GM12873 (cell line): ENCODE data around the gene MAF.

Experiments used
- CTCF ChIP-seq: IDR thresholded peaks from 2 replicates; pipeline ENCODE4 v1.5.1; 2012; ENCODE audit warnings: low read depth, mild to moderate bottlenecking, moderate library complexity, low read length, control low read depth; ENCODE audit not compliant: insufficient read depth; ENCODE audit errors: missing control alignments

MAF gene

GRCh38 chr16:79589601-79590102 lies 10.9 kb downstream of the MAF start:
- TF ChIP-seq CTCF, result no peak

GRCh38 chr16:79587897-79588296 lies 12.6 kb downstream of the MAF start:
- no peak for TF ChIP-seq CTCF

DNA sequence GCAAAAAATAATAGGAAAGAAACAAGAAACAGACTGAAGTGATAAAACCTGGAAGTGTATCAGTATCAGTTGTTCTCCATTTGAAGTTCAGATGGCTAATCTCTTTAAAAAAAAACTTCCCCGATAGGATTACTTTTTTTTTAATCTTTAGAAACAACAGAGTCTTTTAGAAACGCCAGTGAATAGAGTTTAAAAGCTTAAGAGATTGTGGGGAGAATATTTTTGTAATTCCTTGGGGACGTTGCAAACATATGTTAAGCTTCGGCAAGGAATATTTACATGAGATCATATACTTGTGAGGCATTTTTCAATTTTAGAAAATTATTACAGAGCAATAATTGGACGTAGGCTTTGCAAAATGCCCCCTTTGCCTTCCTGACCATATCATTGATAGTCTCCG lies 13.2 kb downstream of the MAF start:
- TF ChIP-seq CTCF, result no peak

DNA sequence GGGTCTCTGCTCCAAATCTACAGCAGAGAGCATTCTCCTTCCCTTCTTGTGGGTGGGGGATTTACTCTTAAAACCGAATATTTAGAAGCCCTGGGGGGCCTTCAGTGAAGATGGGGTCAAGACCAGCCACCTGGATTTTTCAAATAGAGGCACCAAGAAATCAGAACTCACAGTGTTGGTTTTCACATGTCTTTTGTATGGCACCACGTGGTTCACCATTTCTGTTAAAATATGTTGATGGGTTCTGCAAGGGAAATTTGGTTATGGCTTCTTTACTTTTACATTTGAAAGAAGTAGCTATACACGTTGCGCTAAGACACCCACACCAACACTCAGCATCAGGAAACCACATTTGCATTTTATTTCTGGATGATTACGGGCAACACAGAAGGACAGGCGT lies 17.7 kb downstream of the MAF start:
- no peak for TF ChIP-seq CTCF

DNA sequence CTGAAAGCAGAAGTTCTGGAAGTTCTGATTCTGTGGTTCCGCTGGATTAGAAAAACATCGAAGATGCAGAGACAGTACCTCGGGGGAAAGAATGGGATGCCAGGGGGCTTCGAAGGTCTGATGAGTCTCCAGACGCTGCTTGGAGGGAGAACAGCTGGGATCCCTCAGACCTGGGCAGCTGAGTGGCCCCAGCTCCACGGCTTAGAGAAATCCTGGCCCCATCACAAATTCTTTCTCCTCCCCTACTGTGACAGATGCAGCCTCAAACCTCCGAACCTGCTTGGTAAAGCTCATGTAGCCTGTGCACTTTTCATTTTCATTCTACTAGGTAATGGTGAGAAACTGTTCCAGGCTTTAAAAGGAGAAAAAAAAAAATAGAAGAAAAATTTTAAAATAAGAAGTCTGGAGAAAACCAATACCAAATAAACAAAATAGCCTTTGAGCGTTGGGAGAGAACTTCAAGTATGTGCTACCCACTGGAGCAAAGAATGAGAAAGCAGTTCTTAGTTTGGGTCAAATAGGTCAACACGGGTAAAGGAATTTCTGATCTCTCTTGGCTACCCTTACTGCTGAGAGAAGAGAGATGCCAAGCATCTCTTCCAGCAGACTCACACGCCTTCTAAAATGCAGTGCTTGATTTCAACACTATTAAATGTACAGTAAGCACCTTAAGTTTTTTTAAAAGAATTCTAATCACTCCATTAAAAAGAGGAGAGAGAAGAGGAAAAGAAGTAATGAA lies 19.9 kb downstream of the MAF start:
- TF ChIP-seq CTCF, result no peak

DNA sequence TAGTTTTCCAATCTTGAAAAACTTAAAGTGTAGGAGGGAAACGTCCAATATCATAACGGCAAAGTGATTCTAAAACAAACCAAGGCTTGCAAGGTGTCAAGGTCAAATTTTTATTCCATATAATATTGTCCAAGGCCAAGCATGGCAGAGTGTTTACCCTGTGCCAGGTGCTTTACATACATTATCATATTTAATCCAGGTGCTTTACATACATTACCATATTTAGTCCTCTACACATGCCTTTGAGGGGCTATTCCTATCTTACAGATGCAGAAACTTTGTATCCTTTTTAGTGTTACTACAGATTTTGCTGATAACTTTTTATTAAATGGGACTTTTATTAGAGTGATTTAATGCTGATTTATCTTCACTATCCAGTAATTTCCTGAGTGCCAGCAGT lies 23.9 kb downstream of the MAF start:
- TF ChIP-seq CTCF, result no peak

DNA sequence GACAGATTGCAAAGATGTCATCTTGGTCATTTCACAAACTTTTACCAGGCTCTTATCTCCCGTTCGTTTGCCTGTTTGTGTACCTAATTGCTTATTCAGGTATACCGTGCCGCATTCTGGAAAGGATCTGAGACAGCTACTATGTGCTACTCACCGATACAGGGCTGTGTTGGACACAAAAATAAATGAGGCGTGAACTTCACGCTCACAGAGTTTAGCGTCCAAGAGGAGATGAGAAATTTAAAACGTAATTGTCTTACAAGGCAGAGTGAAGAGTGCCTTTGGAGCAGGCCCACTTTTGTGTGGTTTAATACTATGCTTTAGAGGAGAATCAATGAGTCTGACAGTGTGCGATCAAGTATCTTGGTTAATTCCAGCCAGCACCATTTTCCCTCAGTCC lies 26.7 kb downstream of the MAF start:
- no peak for TF ChIP-seq CTCF
